ENCODE measurements around the gene TBC1D2B.
"Not testable (repeated sequence)": the region's sequence is repeated elsewhere in the genome, so short reads cannot be mapped to it uniquely, and the experiment has no call there.

TBC1D2B gene

GRCh38 chr15:77974416-77975331 lies 102.8 kb downstream of the TBC1D2B start:
- no peak overlapping the region for H3K23ac ChIP-seq (ENCODE audit: low read length in 2 of 2)
- no peak for DNase-seq
- no peak overlapping the region for H2BK12ac ChIP-seq (ENCODE audit: low read length in 2 of 2)
- peak overlapping the region in 1 of 2 experiments; percentile 49 for H3K14ac ChIP-seq (ENCODE audit: low read length in 2 of 2)
- peak overlapping the region; percentile 26 for H2BK15ac ChIP-seq (ENCODE audit: low read depth, poor library complexity, severe bottlenecking)
- H3K27ac ChIP-seq (ENCODE audit: low read length, poor library complexity, severe bottlenecking), result no peak overlapping the region
- H3K27me3 ChIP-seq (ENCODE audit: control insufficient read depth in 1 of 2, insufficient read depth in 1 of 2, low read length in 2 of 2), result no peaks in the 10 kb centered on the region
- H3K4ac ChIP-seq (ENCODE audit: low read depth in 1 of 2, low read length in 2 of 2), result peak overlapping the region in 1 of 2 experiments; percentile 28
- no peaks in the 10 kb centered on the region for H3K79me1 ChIP-seq (replicated peaks; ENCODE audit: low read length, poor library complexity, severe bottlenecking)
- H2BK120ac ChIP-seq (ENCODE audit: low read depth, low read length), result no peak overlapping the region
- H4K91ac ChIP-seq (ENCODE audit: low read length), result peak overlapping the region; percentile 52
- no peak overlapping the region for H3K9ac ChIP-seq (ENCODE audit: low read length)
- WGBS, result 86% methylated on average over 14 of the region's 14 CpGs
- no peak overlapping the region for H2AK5ac ChIP-seq (ENCODE audit: low read length, severe bottlenecking)
- peaks cover 23% of the 10 kb centered on the region for H3K4me1 ChIP-seq (ENCODE audit: control insufficient read depth, insufficient read depth, low read depth, low read length)
- H3K4me3 ChIP-seq (ENCODE audit: insufficient read depth in 1 of 2, low read depth in 1 of 2, low read length in 2 of 2), result no peak overlapping the region
- H3K36me3 ChIP-seq (ENCODE audit: control insufficient read depth in 1 of 2, insufficient read depth in 2 of 2, low read depth in 1 of 2, low read length in 2 of 2), result no peaks in the 10 kb centered on the region
- no peak overlapping the region for H3K18ac ChIP-seq (ENCODE audit: low read depth in 1 of 2, low read length in 2 of 2)
- no peak overlapping the region for H3K4me2 ChIP-seq (ENCODE audit: low read length, poor library complexity, severe bottlenecking)
- no peak overlapping the region for H4K8ac ChIP-seq (ENCODE audit: low read length)
- no peak overlapping the region for H2BK5ac ChIP-seq (ENCODE audit: low read depth, low read length, poor library complexity, severe bottlenecking)
- H2AFZ ChIP-seq (ENCODE audit: low read depth, low read length), result no peak overlapping the region
- no peaks in the 10 kb centered on the region for H3K9me3 ChIP-seq (ENCODE audit: control insufficient read depth, low read length)

- no peak overlapping the region for H2BK12ac ChIP-seq (ENCODE audit: low read length in 2 of 2)
- no peak overlapping the region for H2BK120ac ChIP-seq (ENCODE audit: low read depth, low read length)
- H3K4ac ChIP-seq (ENCODE audit: low read depth in 1 of 2, low read length in 2 of 2), result no peak overlapping the region
- H4K8ac ChIP-seq (ENCODE audit: low read length), result peak overlapping the region; percentile 5
- H3K4me3 ChIP-seq (ENCODE audit: insufficient read depth in 1 of 2, low read depth in 1 of 2, low read length in 2 of 2), result no peak overlapping the region
- no peaks in the 10 kb centered on the region for H3K27me3 ChIP-seq (ENCODE audit: control insufficient read depth in 1 of 2, insufficient read depth in 1 of 2, low read length in 2 of 2)
- H4K91ac ChIP-seq (ENCODE audit: low read length), result no peak overlapping the region
- H3K4me2 ChIP-seq (ENCODE audit: low read length, poor library complexity, severe bottlenecking), result no peak overlapping the region
- no peaks in the 10 kb centered on the region for H3K36me3 ChIP-seq (ENCODE audit: control insufficient read depth in 1 of 2, insufficient read depth in 2 of 2, low read depth in 1 of 2, low read length in 2 of 2)
- H2BK15ac ChIP-seq (ENCODE audit: low read depth, poor library complexity, severe bottlenecking), result no peak overlapping the region
- H2AFZ ChIP-seq (ENCODE audit: low read depth, low read length), result no peak overlapping the region
- H3K79me1 ChIP-seq (replicated peaks; ENCODE audit: low read length, poor library complexity, severe bottlenecking), result no peaks in the 10 kb centered on the region
- no peaks in the 10 kb centered on the region for H3K9me3 ChIP-seq (ENCODE audit: control insufficient read depth, low read length)
- no peak overlapping the region for H2AK5ac ChIP-seq (ENCODE audit: low read length, severe bottlenecking)
- H3K27ac ChIP-seq (ENCODE audit: low read length, poor library complexity, severe bottlenecking), result no peak overlapping the region
- H3K14ac ChIP-seq (ENCODE audit: low read length in 2 of 2), result peak overlapping the region in 1 of 2 experiments; percentile 53
- peak; percentile 45 for DNase-seq
- H2BK5ac ChIP-seq (ENCODE audit: low read depth, low read length, poor library complexity, severe bottlenecking), result no peak overlapping the region
- 83% methylated on average over 6 of the region's 6 CpGs for WGBS
- H3K18ac ChIP-seq (ENCODE audit: low read depth in 1 of 2, low read length in 2 of 2), result no peak overlapping the region
- no peak overlapping the region for H3K23ac ChIP-seq (ENCODE audit: low read length in 2 of 2)
- H3K4me1 ChIP-seq (ENCODE audit: control insufficient read depth, insufficient read depth, low read depth, low read length), result peaks cover 20% of the 10 kb centered on the region
- H3K9ac ChIP-seq (ENCODE audit: low read length), result no peak overlapping the region
Observed at GRCh38 chr15:77974098-77974414, 103.5 kb downstream of the TBC1D2B start.

GRCh38 chr15:77973273-77974097 lies 104.0 kb downstream of the TBC1D2B start:
- H3K27me3 ChIP-seq (ENCODE audit: control insufficient read depth in 1 of 2, insufficient read depth in 1 of 2, low read length in 2 of 2); H3K4me3 ChIP-seq (ENCODE audit: insufficient read depth in 1 of 2, low read depth in 1 of 2, low read length in 2 of 2); H3K27ac ChIP-seq (ENCODE audit: low read length, poor library complexity, severe bottlenecking); H3K14ac ChIP-seq (ENCODE audit: low read length in 2 of 2); H3K18ac ChIP-seq (ENCODE audit: low read depth in 1 of 2, low read length in 2 of 2); H3K9ac ChIP-seq (ENCODE audit: low read length); H2BK12ac ChIP-seq (ENCODE audit: low read length in 2 of 2); DNase-seq; H3K36me3 ChIP-seq (ENCODE audit: control insufficient read depth in 1 of 2, insufficient read depth in 2 of 2, low read depth in 1 of 2, low read length in 2 of 2); H2BK5ac ChIP-seq (ENCODE audit: low read depth, low read length, poor library complexity, severe bottlenecking); H3K4ac ChIP-seq (ENCODE audit: low read depth in 1 of 2, low read length in 2 of 2); H2BK120ac ChIP-seq (ENCODE audit: low read depth, low read length); H2BK15ac ChIP-seq (ENCODE audit: low read depth, poor library complexity, severe bottlenecking); H4K91ac ChIP-seq (ENCODE audit: low read length); H3K4me2 ChIP-seq (ENCODE audit: low read length, poor library complexity, severe bottlenecking); H3K23ac ChIP-seq (ENCODE audit: low read length in 2 of 2); H2AK5ac ChIP-seq (ENCODE audit: low read length, severe bottlenecking); H2AFZ ChIP-seq (ENCODE audit: low read depth, low read length); H3K9me3 ChIP-seq (ENCODE audit: control insufficient read depth, low read length); H3K79me1 ChIP-seq (replicated peaks; ENCODE audit: low read length, poor library complexity, severe bottlenecking): not testable (repeated sequence)
- 93% methylated on average over 7 of the region's 22 CpGs for WGBS
- peak overlapping the region; percentile 5 for H4K8ac ChIP-seq (ENCODE audit: low read length)
- peaks cover 15% of the 10 kb centered on the region for H3K4me1 ChIP-seq (ENCODE audit: control insufficient read depth, insufficient read depth, low read depth, low read length)

- not testable (repeated sequence) for H2BK120ac ChIP-seq (ENCODE audit: low read depth, low read length); H2BK12ac ChIP-seq (ENCODE audit: low read length in 2 of 2); H3K4me3 ChIP-seq (ENCODE audit: insufficient read depth in 1 of 2, low read depth in 1 of 2, low read length in 2 of 2); H3K9ac ChIP-seq (ENCODE audit: low read length); H3K36me3 ChIP-seq (ENCODE audit: control insufficient read depth in 1 of 2, insufficient read depth in 2 of 2, low read depth in 1 of 2, low read length in 2 of 2); H3K9me3 ChIP-seq (ENCODE audit: control insufficient read depth, low read length); H3K4ac ChIP-seq (ENCODE audit: low read depth in 1 of 2, low read length in 2 of 2); H2AFZ ChIP-seq (ENCODE audit: low read depth, low read length); H3K79me1 ChIP-seq (replicated peaks; ENCODE audit: low read length, poor library complexity, severe bottlenecking); H3K4me2 ChIP-seq (ENCODE audit: low read length, poor library complexity, severe bottlenecking); H3K27ac ChIP-seq (ENCODE audit: low read length, poor library complexity, severe bottlenecking); H2BK15ac ChIP-seq (ENCODE audit: low read depth, poor library complexity, severe bottlenecking); H3K14ac ChIP-seq (ENCODE audit: low read length in 2 of 2); H4K91ac ChIP-seq (ENCODE audit: low read length); H2BK5ac ChIP-seq (ENCODE audit: low read depth, low read length, poor library complexity, severe bottlenecking); H3K18ac ChIP-seq (ENCODE audit: low read depth in 1 of 2, low read length in 2 of 2); DNase-seq; H3K23ac ChIP-seq (ENCODE audit: low read length in 2 of 2); H2AK5ac ChIP-seq (ENCODE audit: low read length, severe bottlenecking); H4K8ac ChIP-seq (ENCODE audit: low read length); H3K27me3 ChIP-seq (ENCODE audit: control insufficient read depth in 1 of 2, insufficient read depth in 1 of 2, low read length in 2 of 2)
- H3K4me1 ChIP-seq (ENCODE audit: control insufficient read depth, insufficient read depth, low read depth, low read length), result peaks cover 15% of the 10 kb centered on the region
- WGBS, result 67% methylated on average over 1 of the region's 6 CpGs
Observed at GRCh38 chr15:77972706-77973105, 104.8 kb downstream of the TBC1D2B start.

Data from mesenchymal stem cell (in vitro differentiated cells and primary cell).